ENCODE measurements around the gene YWHAG. TPM values are rescaled to one million over a fixed set of nuclear protein-coding genes. Genes with fewer than 3 reads are reported as not detected.

Gene YWHAG
- total and polyA plus RNA-seq, 9 of the 15 experiments (the other 6 are each of a cell fraction or from before 2014, with no cell fraction given), result 30.4 to 246 (median 94.5) TPM

GRCh38 chr7:76282344-76283253 is 76.2 kb downstream of the YWHAG start (continued):
- TF ChIP-seq ZZZ3 (IDR thresholded peaks at IDR 0.05), result no peak
- TF ChIP-seq ILK (tag; IDR thresholded peaks at IDR 0.05; ENCODE audit: borderline replicate concordance, low read depth), result no peak
- TF ChIP-seq CREM (IDR thresholded peaks at IDR 0.05; ENCODE audit: low read depth), result no peak
- no peak for TF ChIP-seq RFX1 (IDR thresholded peaks at IDR 0.05)
- TF ChIP-seq, protein P1, sequence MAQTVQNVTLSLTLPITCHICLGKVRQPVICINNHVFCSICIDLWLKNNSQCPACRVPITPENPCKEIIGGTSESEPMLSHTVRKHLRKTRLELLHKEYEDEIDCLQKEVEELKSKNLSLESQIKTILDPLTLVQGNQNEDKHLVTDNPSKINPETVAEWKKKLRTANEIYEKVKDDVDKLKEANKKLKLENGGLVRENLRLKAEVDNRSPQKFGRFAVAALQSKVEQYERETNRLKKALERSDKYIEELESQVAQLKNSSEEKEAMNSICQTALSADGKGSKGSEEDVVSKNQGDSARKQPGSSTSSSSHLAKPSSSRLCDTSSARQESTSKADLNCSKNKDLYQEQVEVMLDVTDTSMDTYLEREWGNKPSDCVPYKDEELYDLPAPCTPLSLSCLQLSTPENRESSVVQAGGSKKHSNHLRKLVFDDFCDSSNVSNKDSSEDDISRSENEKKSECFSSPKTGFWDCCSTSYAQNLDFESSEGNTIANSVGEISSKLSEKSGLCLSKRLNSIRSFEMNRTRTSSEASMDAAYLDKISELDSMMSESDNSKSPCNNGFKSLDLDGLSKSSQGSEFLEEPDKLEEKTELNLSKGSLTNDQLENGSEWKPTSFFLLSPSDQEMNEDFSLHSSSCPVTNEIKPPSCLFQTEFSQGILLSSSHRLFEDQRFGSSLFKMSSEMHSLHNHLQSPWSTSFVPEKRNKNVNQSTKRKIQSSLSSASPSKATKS (CRISPR knock-in tag; IDR thresholded peaks at IDR 0.05), result no peak
- no peak for TF ChIP-seq PTRF (tag; IDR thresholded peaks at IDR 0.05)
- TF ChIP-seq FOXA1 (IDR thresholded peaks at IDR 0.05; ENCODE audit: borderline replicate concordance), result no peak
- 0 out of 2 replicates have a peak, but pooled peaks have one; percentile 10 for TF ChIP-seq NFIC (IDR thresholded peaks at IDR 0.05)
- TF ChIP-seq MXD1 (CRISPR knock-in tag; IDR thresholded peaks at IDR 0.05; ENCODE audit: borderline replicate concordance, poor library complexity, severe bottlenecking), result no peak
- no peak for TF ChIP-seq ZKSCAN8 (CRISPR knock-in tag; IDR thresholded peaks at IDR 0.05)
- no peak for TF ChIP-seq SP1 (CRISPR knock-in tag; IDR thresholded peaks at IDR 0.05)
- no peak for TF ChIP-seq ZNF3 (CRISPR knock-in tag; IDR thresholded peaks at IDR 0.05)
- TF ChIP-seq MEF2A (IDR thresholded peaks at IDR 0.05; ENCODE audit: control insufficient read depth, low read depth, low read length), result no peak
- TF ChIP-seq ZBTB1 (CRISPR knock-in tag; IDR thresholded peaks at IDR 0.05; ENCODE audit: borderline replicate concordance, low read depth), result no peak
- TF ChIP-seq BCOR (IDR thresholded peaks at IDR 0.05), result no peak
- TF ChIP-seq PHF20 (IDR thresholded peaks at IDR 0.05; ENCODE audit: partially characterized antibody), result no peak
- no peak for TF ChIP-seq YY1 (IDR thresholded peaks at IDR 0.05; ENCODE audit: borderline replicate concordance in 1 of 3, control insufficient read depth in 1 of 3, extremely low read depth in 1 of 3, insufficient read depth in 3 of 3, insufficient read length in 1 of 3, insufficient replicate concordance in 2 of 3, low read depth in 1 of 3, low read length in 2 of 3)
- no peak for TF ChIP-seq SETDB1 (IDR thresholded peaks at IDR 0.05; ENCODE audit: low read length)
- TF ChIP-seq, protein P2, sequence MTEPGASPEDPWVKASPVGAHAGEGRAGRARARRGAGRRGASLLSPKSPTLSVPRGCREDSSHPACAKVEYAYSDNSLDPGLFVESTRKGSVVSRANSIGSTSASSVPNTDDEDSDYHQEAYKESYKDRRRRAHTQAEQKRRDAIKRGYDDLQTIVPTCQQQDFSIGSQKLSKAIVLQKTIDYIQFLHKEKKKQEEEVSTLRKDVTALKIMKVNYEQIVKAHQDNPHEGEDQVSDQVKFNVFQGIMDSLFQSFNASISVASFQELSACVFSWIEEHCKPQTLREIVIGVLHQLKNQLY (CRISPR knock-in tag; conservative IDR thresholded peaks at IDR 0.05), result no peak
- TF ChIP-seq MCM2 (IDR thresholded peaks at IDR 0.05; ENCODE audit: low read depth), result no peak
- TF ChIP-seq STAT5A (IDR thresholded peaks at IDR 0.05; ENCODE audit: borderline replicate concordance, low read length), result no peak
- TF ChIP-seq ZNF766 (CRISPR knock-in tag; conservative IDR thresholded peaks at IDR 0.05), result no peak
- no peak for TF ChIP-seq ZNF57 (CRISPR knock-in tag; IDR thresholded peaks at IDR 0.05)
- no peak for TF ChIP-seq ILF3 (IDR thresholded peaks at IDR 0.05; ENCODE audit: borderline replicate concordance)
